GM19372 (cell line): ENCODE measurements around the gene CDK5R2.
A peak's percentile ranks its signal among the peaks of the same experiment; 100 is the strongest.
"Not testable (repeated sequence)": the region's sequence is repeated elsewhere in the genome, so short reads cannot be mapped to it uniquely, and the experiment has no call there.

Experiments used
- ATAC-seq: cut with Tn5 transposase; IDR thresholded peaks from one replicate; pipeline ENCODE4 v1.9.1; 2021; ENCODE audit warnings: mild to moderate bottlenecking, low read depth, moderate library complexity; ENCODE audit not compliant: unreplicated experiment

The CDK5R2 gene

DNA sequence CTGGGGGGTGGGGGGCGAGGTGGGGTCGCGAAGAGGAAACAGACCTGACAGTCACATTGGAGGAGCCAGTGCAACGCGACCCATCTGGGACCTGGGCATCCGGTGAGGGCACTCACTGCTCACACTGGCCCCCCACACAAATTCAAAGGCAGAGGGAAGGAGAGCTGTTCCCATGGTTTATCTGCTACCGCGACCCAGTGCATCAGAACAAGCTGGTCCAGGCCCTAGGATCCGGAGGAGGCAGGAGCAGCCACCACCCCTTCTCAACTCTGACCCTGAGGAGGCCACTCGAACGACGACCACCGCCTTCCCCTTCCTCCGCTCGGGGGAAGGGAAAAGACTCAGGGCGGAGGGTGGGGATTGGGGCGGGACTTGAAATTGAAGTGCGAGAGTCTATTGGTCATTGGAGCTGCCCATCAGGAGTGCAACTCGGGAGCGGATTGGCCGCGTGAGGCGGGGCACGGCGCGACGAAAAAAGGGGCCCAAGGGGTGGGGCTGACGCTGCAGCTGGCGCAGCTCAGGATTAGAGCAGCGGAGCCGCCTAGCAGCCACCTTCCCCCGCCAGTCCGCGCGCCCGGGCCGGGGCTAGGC, at the start of gene CDK5R2:
Gene CDK5R2, plus strand, starts transcription at position 526 of the 591 bp plus-strand sequence. CDS start 155 bp downstream, outside the sequence.
- ATAC-seq = peak; percentile 99

GRCh38 chr2:218910741-218911140, 48.7 kb upstream of the CDK5R2 start:
- ATAC-seq = no peak

DNA sequence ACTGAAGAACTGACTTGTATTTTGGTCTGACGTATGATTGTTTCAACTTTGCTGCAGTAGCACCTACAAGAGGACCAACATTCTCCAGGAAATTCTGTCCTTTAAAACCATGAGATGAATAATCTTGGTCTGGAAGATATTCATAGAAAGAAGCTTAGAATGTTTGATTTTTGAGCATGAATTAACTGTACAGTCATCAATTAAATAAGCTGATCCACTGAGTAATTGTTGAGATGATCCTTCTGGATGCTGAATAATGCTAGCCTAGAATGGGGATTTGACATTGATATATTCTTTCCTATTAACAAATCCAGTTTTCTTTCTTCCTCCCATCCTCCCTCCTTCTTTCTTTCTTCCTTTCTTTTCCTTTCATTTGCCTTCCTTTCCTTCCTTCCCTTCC, 39.0 kb upstream of the CDK5R2 start:
- ATAC-seq = no peak

DNA sequence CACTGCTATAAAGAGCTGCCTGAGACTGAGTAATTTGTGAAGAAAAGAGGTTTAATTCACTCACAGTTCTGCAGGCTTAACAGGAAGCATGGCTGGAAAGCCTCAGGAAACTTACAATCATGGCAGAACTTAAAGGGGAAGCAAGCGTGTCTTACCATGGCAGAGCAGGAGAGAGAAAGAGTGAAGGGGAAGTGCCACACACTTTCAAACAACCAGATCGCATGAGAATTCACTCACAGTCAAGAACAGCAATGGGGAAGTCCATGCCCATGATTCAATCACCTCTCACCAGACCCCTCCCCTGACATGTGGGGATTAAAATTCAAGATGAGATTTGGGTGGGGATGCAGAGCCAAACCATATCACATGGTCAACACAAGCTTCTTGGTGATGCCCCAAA, 34.7 kb upstream of the CDK5R2 start:
- no peak for ATAC-seq

- ATAC-seq = no peak
Observed at GRCh38 chr2:218925434-218925833, 34.0 kb upstream of the CDK5R2 start.

GRCh38 chr2:218927422-218927821, 32.0 kb upstream of the CDK5R2 start:
- no peak for ATAC-seq

- no peak for ATAC-seq
Observed at GRCh38 chr2:218927876-218928275, 31.6 kb upstream of the CDK5R2 start.

DNA sequence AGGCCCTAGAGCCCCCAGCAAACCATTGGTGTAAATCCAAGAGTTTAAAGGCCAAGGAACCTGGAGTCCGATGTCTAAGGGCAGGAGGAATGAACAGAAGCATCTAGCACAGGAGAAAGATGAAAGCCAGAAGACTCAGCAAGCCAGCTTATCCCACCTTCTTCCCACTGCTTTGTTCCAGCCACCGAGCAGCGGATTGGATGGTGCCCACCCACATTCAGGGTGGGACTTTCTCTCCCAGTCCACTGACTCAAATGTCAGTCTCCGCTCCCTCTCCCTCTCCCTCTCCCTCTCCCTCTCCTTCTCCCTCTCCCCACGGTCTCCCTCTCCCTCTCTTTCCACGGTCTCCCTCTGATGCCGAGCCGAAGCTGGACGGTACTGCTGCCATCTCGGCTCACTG, 29.0 kb upstream of the CDK5R2 start:
- ATAC-seq = not testable (repeated sequence)

- not testable (repeated sequence) for ATAC-seq
Observed at GRCh38 chr2:218931751-218932150, 27.7 kb upstream of the CDK5R2 start.

GRCh38 chr2:218944759-218945404, 14.6 kb upstream of the CDK5R2 start:
- no peak for ATAC-seq

GRCh38 chr2:218946621-218947020, 12.8 kb upstream of the CDK5R2 start:
- ATAC-seq = no peak

- no peak for ATAC-seq
Observed at GRCh38 chr2:218952160-218952559, 7.3 kb upstream of the CDK5R2 start.

DNA sequence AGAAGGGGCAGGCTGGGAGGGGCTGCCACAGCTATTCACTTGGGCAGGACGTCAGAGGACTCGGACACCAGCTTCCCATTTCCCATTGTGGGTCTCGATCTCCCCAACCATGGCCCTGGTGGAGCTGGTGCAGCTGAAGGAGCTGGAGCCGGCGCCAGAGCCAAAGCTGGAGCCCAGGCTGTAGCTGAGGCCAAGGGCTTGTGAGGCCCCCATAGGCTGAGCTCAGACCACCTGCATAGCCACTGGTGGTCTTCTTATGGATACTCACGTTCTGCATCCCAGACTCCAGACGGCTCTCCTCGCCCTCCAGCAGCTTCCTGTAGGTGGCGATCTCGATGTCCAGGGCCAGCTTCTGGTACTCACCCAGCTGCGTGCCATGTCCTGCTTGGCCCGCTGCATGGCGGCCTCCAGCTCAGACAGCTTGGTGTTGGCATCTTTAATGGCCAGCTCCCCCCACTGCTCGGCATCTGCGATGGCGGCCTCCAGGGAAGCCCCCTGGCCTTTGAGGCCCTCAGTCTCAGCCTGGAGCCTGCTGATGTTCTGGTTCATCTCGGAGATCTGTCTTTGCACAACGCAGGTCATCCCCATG, 6.0 kb upstream of the CDK5R2 start:
- no peak for ATAC-seq

DNA sequence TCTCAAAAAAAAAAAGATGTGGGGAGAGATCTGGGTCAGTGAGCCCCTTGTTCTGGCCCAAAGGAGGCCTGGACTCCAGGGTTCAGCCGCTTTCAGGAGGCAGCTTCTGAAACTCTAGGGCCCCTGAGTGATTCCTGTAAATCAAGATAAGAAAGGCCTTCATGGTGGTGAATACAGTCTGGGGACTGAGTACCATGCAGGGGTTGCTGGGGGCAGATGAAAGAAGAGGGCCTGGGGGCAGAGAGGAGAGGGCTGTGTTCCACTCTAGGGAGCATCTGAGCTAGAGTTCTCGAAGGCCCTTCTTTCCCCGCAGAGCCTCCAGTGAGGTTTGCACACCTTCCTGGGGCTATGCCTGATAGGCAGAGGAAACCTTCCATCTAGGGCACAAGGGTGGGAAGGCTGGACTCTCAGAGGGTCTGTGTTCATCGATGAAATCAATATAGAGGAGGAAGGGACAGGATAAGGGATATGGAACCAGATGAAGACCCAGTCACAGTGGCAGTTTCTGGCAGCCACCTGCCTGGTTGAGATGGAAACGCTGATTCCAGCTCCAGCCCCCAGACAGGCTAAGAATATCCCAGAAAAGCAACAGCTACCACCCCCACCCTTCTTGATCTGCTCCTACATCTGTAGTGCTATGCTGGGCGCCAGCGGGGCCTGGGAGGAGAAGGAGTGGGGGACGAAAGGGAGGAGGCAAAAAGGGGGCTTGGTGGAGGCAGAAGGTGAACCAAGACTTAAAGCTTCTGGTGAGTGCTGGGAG, 4.7 kb upstream of the CDK5R2 start:
- no peak for ATAC-seq

- ATAC-seq = no peak
Observed at GRCh38 chr2:218956039-218956438, 3.4 kb upstream of the CDK5R2 start.

DNA sequence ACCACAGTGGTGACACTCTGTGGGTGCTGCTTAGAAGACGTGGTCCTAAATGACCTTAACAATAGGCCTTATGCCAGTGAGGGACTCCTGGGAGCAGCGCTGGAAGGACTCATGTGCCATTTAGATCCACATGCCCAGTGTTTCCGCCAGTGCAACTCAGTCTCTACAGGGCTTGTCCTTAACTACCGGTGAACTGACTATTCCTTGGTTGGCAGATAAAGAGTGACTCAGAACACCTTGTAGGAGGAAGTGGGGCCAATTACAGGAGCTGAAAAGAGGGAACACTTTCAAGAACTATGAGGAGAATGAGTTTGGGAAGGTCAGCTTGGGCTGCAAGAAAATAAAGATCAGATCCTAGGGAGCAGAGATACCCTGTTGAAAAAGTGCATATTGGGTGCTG, 1.8 kb upstream of the CDK5R2 start:
- no peak for ATAC-seq

DNA sequence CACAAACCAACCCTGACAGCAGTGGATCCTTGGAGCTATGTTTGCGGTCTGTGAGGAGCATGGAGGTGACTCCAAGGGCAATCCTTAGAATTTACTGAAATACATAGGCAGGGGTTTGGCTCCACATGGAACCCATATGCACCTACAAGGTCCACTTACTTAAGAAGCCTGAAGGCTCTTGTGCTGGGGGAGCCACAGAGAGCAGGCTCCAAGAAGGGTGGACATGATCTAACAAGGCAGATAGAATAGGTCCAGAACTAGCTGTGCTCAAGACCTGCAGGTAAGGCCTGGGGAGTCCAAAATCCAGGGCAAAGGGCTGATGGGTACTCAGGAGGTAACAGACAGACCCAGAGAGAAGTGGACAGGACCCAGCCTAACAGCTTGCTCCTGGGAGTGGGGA, 1.2 kb upstream of the CDK5R2 start:
- ATAC-seq = no peak

DNA sequence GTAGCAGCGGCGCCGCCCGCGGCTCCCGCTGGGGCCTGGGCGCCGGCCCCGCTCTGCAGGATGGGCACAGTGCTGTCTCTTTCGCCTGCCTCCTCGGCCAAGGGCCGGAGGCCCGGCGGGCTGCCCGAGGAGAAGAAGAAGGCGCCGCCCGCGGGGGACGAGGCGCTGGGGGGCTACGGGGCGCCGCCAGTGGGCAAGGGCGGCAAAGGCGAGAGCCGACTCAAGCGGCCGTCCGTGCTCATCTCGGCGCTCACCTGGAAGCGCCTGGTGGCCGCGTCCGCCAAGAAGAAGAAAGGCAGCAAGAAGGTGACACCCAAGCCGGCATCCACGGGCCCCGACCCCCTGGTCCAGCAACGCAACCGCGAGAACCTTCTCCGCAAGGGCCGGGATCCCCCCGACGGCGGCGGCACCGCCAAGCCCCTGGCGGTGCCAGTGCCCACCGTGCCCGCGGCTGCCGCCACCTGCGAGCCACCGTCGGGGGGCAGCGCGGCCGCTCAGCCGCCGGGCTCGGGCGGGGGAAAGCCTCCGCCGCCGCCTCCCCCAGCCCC, 369 bp downstream of the CDK5R2 start:
- peak; percentile 12 for ATAC-seq

- no peak for ATAC-seq
Observed at GRCh38 chr2:218960309-218961165, 1.1 kb downstream of the CDK5R2 start.

- no peak for ATAC-seq
Observed at GRCh38 chr2:218961229-218961628, 1.8 kb downstream of the CDK5R2 start.
